A673 (cell line): ENCODE results near the gene KANSL3.

ENCODE experiments used
- EZH2 ChIP-seq: fragments of 200-600 bp; sonication (generic); IDR thresholded peaks from 2 replicates; pipeline ENCODE4 v1.6.1; 2017; ENCODE audit warnings: borderline replicate concordance, low read depth, mild to moderate bottlenecking, mixed read lengths, antibody characterized with exemption, low read length; ENCODE audit not compliant: poor library complexity, severe bottlenecking
- TF ChIP-seq, protein P1 (sequence below): fragments of 300-800, 200-600 bp; sonication (generic); conservative IDR thresholded peaks from 2 replicates; pipeline ENCODE4 v1.5.1; 2017; ENCODE audit warnings: low read depth, mild to moderate bottlenecking, antibody characterized with exemption, low read length, moderate library complexity, mixed read lengths

DNA sequence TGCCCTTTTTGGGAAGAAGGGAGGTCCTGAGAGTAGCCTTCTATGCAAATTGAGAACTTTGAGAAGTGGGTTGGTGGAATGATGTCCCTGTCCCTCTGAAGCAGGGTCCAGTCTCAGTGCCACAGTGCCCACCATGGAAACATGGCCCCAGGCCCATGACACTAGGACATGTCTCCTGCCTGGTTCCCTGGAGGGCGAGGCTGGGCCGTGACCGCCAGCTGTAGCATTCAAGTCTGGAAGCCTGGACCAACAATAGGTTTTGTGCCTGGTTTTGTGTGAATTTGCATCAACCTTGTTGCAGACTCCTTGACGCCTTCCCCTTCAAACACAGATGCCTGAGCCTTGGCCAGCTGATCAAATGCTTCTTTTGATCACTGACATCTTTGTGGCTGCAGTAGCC is 74.1 kb downstream of the KANSL3 start:
- TF ChIP-seq, protein P1, sequence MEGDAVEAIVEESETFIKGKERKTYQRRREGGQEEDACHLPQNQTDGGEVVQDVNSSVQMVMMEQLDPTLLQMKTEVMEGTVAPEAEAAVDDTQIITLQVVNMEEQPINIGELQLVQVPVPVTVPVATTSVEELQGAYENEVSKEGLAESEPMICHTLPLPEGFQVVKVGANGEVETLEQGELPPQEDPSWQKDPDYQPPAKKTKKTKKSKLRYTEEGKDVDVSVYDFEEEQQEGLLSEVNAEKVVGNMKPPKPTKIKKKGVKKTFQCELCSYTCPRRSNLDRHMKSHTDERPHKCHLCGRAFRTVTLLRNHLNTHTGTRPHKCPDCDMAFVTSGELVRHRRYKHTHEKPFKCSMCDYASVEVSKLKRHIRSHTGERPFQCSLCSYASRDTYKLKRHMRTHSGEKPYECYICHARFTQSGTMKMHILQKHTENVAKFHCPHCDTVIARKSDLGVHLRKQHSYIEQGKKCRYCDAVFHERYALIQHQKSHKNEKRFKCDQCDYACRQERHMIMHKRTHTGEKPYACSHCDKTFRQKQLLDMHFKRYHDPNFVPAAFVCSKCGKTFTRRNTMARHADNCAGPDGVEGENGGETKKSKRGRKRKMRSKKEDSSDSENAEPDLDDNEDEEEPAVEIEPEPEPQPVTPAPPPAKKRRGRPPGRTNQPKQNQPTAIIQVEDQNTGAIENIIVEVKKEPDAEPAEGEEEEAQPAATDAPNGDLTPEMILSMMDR: no peak
- TF ChIP-seq EZH2: no peak
